Endothelial cell of umbilical vein (primary cell): ENCODE data around the gene TBX2. TPM values are rescaled to one million over a fixed set of nuclear protein-coding genes. Genes with fewer than 3 reads are reported as not detected.

Experiments used
- BruUV-seq: library from RNA; stranded (reverse); fragments of 400-500 nt; replicated peaks from 2 replicates; lab custom pipeline; 2021; lab: Mats Ljungman, UMichigan
- CTCF ChIA-PET: fragments of 300-600, 350-600 bp; sonication (Branson Sonifier 250); formaldehyde crosslinking; loops from one replicate; lab custom pipeline; 2021; ENCODE audit warnings: antibody characterized with exemption, inconsistent platforms; lab: Charles Lee
- POLR2A ChIA-PET: fragments of 300-600, 350-600 bp; sonication (Branson Sonifier 250); formaldehyde crosslinking; loops from one replicate; lab custom pipeline; 2021; ENCODE audit warnings: antibody characterized with exemption, inconsistent platforms; lab: Charles Lee
- DNase-seq: peaks from one replicate; pipeline ENCODE4 v3.0.0-alpha.2; 2011; ENCODE audit warnings: low read depth, low spot score
- FAIRE-seq: peaks from 2 replicates; lab custom pipeline; 2011; peaks lifted over from hg19 to GRCh38; lab: Jason Lieb, UNC
- H2AFZ ChIP-seq: 2 replicates; pipeline ENCODE4 v1.6.0; 2012; ENCODE audit warnings: low read depth, low read length, control low read depth, inconsistent platforms
- H3K27ac ChIP-seq: 2 replicates; pipeline ENCODE4 v1.5.1; 2011; ENCODE audit warnings: low read depth, mild to moderate bottlenecking, control low read depth, low read length, moderate library complexity; ENCODE audit not compliant: insufficient read depth
- H3K27me3 ChIP-seq, 2 experiments: 2 replicates each; pipeline versions ENCODE4 v1.6.0 to v1.6.1; 2011; ENCODE audit warnings: low read length in 2 of 2, mixed read lengths in 1 of 2; ENCODE audit not compliant: control insufficient read depth in 2 of 2, insufficient read depth in 2 of 2
- H3K36me3 ChIP-seq, 2 experiments: 2 replicates in 1 of 2; 3 replicates in 1 of 2; pipeline ENCODE4 v1.5.1; 2011; ENCODE audit warnings: low read length in 2 of 2, mild to moderate bottlenecking in 1 of 2, moderate library complexity in 1 of 2; ENCODE audit not compliant: control insufficient read depth in 2 of 2, insufficient read depth in 2 of 2; ENCODE audit errors: extremely low read depth in 1 of 2
- H3K4me1 ChIP-seq: 3 replicates; pipeline ENCODE4 v1.5.1; 2011; ENCODE audit warnings: mild to moderate bottlenecking, low read length; ENCODE audit not compliant: control insufficient read depth, insufficient read depth; ENCODE audit errors: extremely low read depth
- H3K4me2 ChIP-seq: 2 replicates; pipeline ENCODE4 v1.6.1; 2011; ENCODE audit warnings: low read length, control low read depth, mixed read lengths; ENCODE audit not compliant: insufficient read depth
- H3K4me3 ChIP-seq, 3 experiments: fragments of 200-600 bp in 1 of 3; sonication (generic), shearing (Covaris generic) in 1 of 3; replicated peaks in 1 of 3; 2 replicates each; pipeline ENCODE4 v1.5.1; 2011 to 2016; ENCODE audit warnings: control low read depth in 3 of 3, low read length in 3 of 3, mild to moderate bottlenecking in 2 of 3, inconsistent platforms in 1 of 3, low read depth in 1 of 3, moderate library complexity in 1 of 3; ENCODE audit not compliant: insufficient read depth in 1 of 3
- H3K79me2 ChIP-seq: 2 replicates; pipeline ENCODE4 v1.6.0; 2012; ENCODE audit warnings: low read length, inconsistent platforms; ENCODE audit not compliant: control insufficient read depth, insufficient read depth
- H3K9ac ChIP-seq: replicated peaks from 2 replicates; pipeline ENCODE3; 2011; ENCODE audit warnings: low read length, control low read depth; ENCODE audit not compliant: insufficient read depth; ENCODE audit errors: extremely low read depth
- H3K9me1 ChIP-seq: replicated peaks from 3 replicates; pipeline ENCODE4 v1.6.0; 2011; ENCODE audit warnings: mild to moderate bottlenecking, low read length; ENCODE audit not compliant: control insufficient read depth, insufficient read depth; ENCODE audit errors: extremely low read depth
- H3K9me3 ChIP-seq: replicated peaks from 2 replicates; pipeline ENCODE4 v1.5.1; 2012; ENCODE audit warnings: low read length, inconsistent platforms; ENCODE audit not compliant: control insufficient read depth, insufficient read depth
- H4K20me1 ChIP-seq: replicated peaks from 2 replicates; pipeline ENCODE3; 2011; ENCODE audit warnings: mild to moderate bottlenecking, low read length; ENCODE audit not compliant: control insufficient read depth, insufficient read depth; ENCODE audit errors: extremely low read depth
- EZH2 ChIP-seq: IDR thresholded peaks from 2 replicates; pipeline ENCODE4 v1.6.1; 2012; ENCODE audit warnings: borderline replicate concordance, low read depth, mild to moderate bottlenecking, moderate library complexity, low read length, inconsistent platforms; ENCODE audit not compliant: severe bottlenecking
- FOS ChIP-seq: IDR thresholded peaks from 2 replicates; pipeline ENCODE4 v1.6.1; 2011; ENCODE audit warnings: mild to moderate bottlenecking, low read length, moderate library complexity, borderline replicate concordance; ENCODE audit not compliant: insufficient read depth
- GATA2 ChIP-seq: IDR thresholded peaks from 2 replicates; pipeline ENCODE4 v1.7.0; 2011; ENCODE audit warnings: low read depth, mild to moderate bottlenecking, moderate library complexity, mixed read lengths, low read length; ENCODE audit not compliant: insufficient read length, insufficient read depth
- JUN ChIP-seq: IDR thresholded peaks from 2 replicates; pipeline ENCODE4 v1.6.1; 2011; ENCODE audit warnings: borderline replicate concordance, low read depth; ENCODE audit not compliant: insufficient read length, insufficient read depth
- MAX ChIP-seq: IDR thresholded peaks from 2 replicates; pipeline ENCODE4 v1.6.1; 2011; ENCODE audit not compliant: insufficient read depth, insufficient read length
- MYC ChIP-seq: IDR thresholded peaks from one replicate; pipeline ENCODE4 v1.6.1; 2011; ENCODE audit warnings: mild to moderate bottlenecking, low read depth, low read length
- POLR2A ChIP-seq: IDR thresholded peaks from 2 replicates; pipeline ENCODE4 v1.6.1; 2012; ENCODE audit warnings: low read depth, mild to moderate bottlenecking, control low read depth, low read length
- POLR2AphosphoS5 ChIP-seq: IDR thresholded peaks from 2 replicates; pipeline ENCODE4 v1.6.1; 2012; ENCODE audit warnings: low read depth, mild to moderate bottlenecking, control low read depth, low read length, moderate library complexity; ENCODE audit not compliant: insufficient read depth
- dilution Hi-C: fragments of 300-500 bp; cut with MboI; formaldehyde crosslinking; loops from one replicate; pipeline ENCODE4 v1.15.0; 2019; ENCODE audit warnings: low sequenced_read_pairs; ENCODE audit not compliant: extremely low pct_ligation_motif_present
- intact Hi-C: fragments of 100-400 bp; cut with micrococcal nuclease; formaldehyde crosslinking; loops from one replicate; pipeline ENCODE4 v1.10.0; 2022
- polyA plus RNA-seq, 4 experiments: library from polyadenylated mRNA; depleted of rRNA in 3 of 4; stranded (reverse) in 3 of 4; unstranded in 1 of 4; fragments of >200 nt; gene quantifications; 2 replicates each; pipeline versions ENCODE4 v1.2.1 to v1.2.3, GENCODE V29; 2011 to 2012; ENCODE audit warnings: missing spikeins in 1 of 4
- total RNA-seq: library from RNA; stranded (reverse); gene quantifications from 2 replicates; pipeline ENCODE4 v1.2.3, GENCODE V29; 2021
- TF ChIP-seq, protein P1 (sequence below), 2 donors: IDR thresholded peaks; 1 replicate in 1 of 2; 2 replicates in 1 of 2; pipeline ENCODE4 v1.5.1; 2011; ENCODE audit warnings: low read length in 2 of 2, mild to moderate bottlenecking in 2 of 2, moderate library complexity in 2 of 2, control low read depth in 1 of 2, inconsistent platforms in 1 of 2, low read depth in 1 of 2; ENCODE audit not compliant: insufficient read depth in 1 of 2; ENCODE audit errors: extremely low read depth in 1 of 2

Gene TBX2
- total and polyA plus RNA-seq, 2 donors (not counting 3 experiments of a cell fraction or from before 2014, with no cell fraction given) = not detected

DNA sequence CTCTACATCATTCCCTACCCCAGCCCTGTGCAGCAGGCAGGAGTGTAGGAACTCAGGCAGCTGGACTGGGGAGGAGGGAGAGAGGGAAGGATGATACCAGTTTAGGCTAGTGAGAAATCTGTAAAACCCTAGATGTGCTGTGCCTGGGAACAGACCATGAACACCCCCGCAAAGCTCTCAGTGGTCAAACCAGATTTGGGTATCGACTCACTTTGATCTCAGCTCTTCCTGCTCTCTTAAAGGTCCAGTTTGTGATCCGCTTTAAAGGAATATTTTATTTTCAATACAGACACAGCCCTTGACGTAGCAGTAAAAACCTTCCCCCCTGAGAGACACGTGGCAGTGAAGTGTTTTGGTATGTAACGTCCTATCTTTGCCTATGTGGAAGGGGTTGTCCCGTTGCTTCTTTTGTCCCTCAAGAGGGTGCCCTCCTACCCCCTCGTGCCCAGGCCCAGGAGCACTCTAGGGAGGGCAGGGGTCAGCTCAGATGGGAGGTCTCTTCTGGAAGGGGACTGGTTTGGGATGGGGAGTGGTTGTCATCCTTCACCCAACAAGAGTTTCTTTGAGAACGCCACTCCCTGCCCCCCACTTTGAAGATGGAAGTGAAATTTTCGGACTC lies 19.3 kb upstream of the TBX2 start:
- Histone ChIP-seq H3K27ac (no peak overlapping the region), H3K9me3 (no peaks in the 10 kb centered on the region), H3K9ac (no peak overlapping the region), H3K36me3 (no peaks in the 10 kb centered on the region), H3K4me2 (no peak overlapping the region), H3K9me1 (no peaks in the 10 kb centered on the region), H3K4me3 (no peak overlapping the region), H3K4me1 (no peaks in the 10 kb centered on the region), H3K79me2 (no peaks in the 10 kb centered on the region), H4K20me1 (no peaks in the 10 kb centered on the region), H3K27me3 (no peaks in the 10 kb centered on the region), H2AFZ (no peak overlapping the region)
- dilution Hi-C loops = no loop called here
- CTCF ChIA-PET = interaction anchor here (0.8 to 1.3 kb wide), 2 partner anchors 11 to 15 kb away, joined by 3 read pairs; no protein-coding TSS in a partner anchor
- TF ChIP-seq POLR2A (no peak), MAX (no peak), MYC (no peak), POLR2AphosphoS5 (no peak), FOS (no peak), GATA2 (no peak), JUN (no peak), EZH2 (no peak)
- TF ChIP-seq, protein P1, sequence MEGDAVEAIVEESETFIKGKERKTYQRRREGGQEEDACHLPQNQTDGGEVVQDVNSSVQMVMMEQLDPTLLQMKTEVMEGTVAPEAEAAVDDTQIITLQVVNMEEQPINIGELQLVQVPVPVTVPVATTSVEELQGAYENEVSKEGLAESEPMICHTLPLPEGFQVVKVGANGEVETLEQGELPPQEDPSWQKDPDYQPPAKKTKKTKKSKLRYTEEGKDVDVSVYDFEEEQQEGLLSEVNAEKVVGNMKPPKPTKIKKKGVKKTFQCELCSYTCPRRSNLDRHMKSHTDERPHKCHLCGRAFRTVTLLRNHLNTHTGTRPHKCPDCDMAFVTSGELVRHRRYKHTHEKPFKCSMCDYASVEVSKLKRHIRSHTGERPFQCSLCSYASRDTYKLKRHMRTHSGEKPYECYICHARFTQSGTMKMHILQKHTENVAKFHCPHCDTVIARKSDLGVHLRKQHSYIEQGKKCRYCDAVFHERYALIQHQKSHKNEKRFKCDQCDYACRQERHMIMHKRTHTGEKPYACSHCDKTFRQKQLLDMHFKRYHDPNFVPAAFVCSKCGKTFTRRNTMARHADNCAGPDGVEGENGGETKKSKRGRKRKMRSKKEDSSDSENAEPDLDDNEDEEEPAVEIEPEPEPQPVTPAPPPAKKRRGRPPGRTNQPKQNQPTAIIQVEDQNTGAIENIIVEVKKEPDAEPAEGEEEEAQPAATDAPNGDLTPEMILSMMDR (IDR thresholded peaks at IDR 0.05; ENCODE audit: extremely low read depth in 1 of 2, insufficient read depth in 1 of 2, low read depth in 1 of 2, low read length in 2 of 2) = no peak
- DNase-seq (no peak), FAIRE-seq (no peak)
- intact Hi-C loops = no loop called here
- POLR2A ChIA-PET = no interaction called here
- BruUV-seq = no TSS peak
